Measurements from ENCODE around the gene RBM39. TPM values are rescaled to one million over a fixed set of nuclear protein-coding genes. Genes with fewer than 3 reads are reported as not detected.
"Not testable (repeated sequence)": the region's sequence is repeated elsewhere in the genome, so short reads cannot be mapped to it uniquely, and the experiment has no call there.

RBM39 gene
- total RNA-seq, 1 experiment from 2014 or later, result 517 TPM

GRCh38 chr20:35767683-35768481 is 25.8 kb upstream of the RBM39 start:
- Histone ChIP-seq H3K4me1 (peaks cover 23% of the 10 kb centered on the region), H3K27ac (no peak overlapping the region)
- no peak for DNase-seq

GRCh38 chr20:35766843-35767242 is 24.8 kb upstream of the RBM39 start:
- Histone ChIP-seq H3K4me3 (no peak overlapping the region), H3K36me3 (no peaks in the 10 kb centered on the region)
- no peak for DNase-seq

More at GRCh38 chr20:35767683-35768481, 25.8 kb upstream of the RBM39 start:
- no peaks in the 10 kb centered on the region for H3K9me3 ChIP-seq (replicated peaks)
- H3K27me3 ChIP-seq, result no peaks in the 10 kb centered on the region
- H3K36me3 ChIP-seq, result no peaks in the 10 kb centered on the region
- H3K4me3 ChIP-seq, result no peak overlapping the region

GRCh38 chr20:35764936-35765335 is 22.9 kb upstream of the RBM39 start:
- not testable (repeated sequence) for H3K9me3 ChIP-seq (replicated peaks); H3K27ac ChIP-seq; H3K4me3 ChIP-seq; H3K36me3 ChIP-seq; DNase-seq; H3K27me3 ChIP-seq
- peaks cover 15% of the 10 kb centered on the region for H3K4me1 ChIP-seq

More at GRCh38 chr20:35766843-35767242, 24.8 kb upstream of the RBM39 start:
- no peak overlapping the region for H3K27ac ChIP-seq
- no peaks in the 10 kb centered on the region for H3K27me3 ChIP-seq
- H3K4me1 ChIP-seq, result peaks cover 21% of the 10 kb centered on the region
- H3K9me3 ChIP-seq (replicated peaks), result no peaks in the 10 kb centered on the region

GRCh38 chr20:35762461-35762860 is 20.4 kb upstream of the RBM39 start:
- no peak overlapping the region for H3K27ac ChIP-seq
- peaks cover 7% of the 10 kb centered on the region; the same call in 1 of the 2 replicates for H3K4me1 ChIP-seq
- H3K9me3 ChIP-seq (replicated peaks), result no peaks in the 10 kb centered on the region
- no peak for DNase-seq
- H3K36me3 ChIP-seq, result no peaks in the 10 kb centered on the region
- no peaks in the 10 kb centered on the region for H3K27me3 ChIP-seq
- no peak overlapping the region for H3K4me3 ChIP-seq

- H3K4me3 ChIP-seq; H3K27me3 ChIP-seq; DNase-seq; H3K27ac ChIP-seq; H3K9me3 ChIP-seq (replicated peaks); H3K36me3 ChIP-seq: not testable (repeated sequence)
- peaks cover 14% of the 10 kb centered on the region; the same call in 1 of the 2 replicates for H3K4me1 ChIP-seq
Measured at GRCh38 chr20:35761548-35761947, 19.5 kb upstream of the RBM39 start.

- Histone ChIP-seq H3K27ac (peak overlapping the region; percentile 9; the same call in 1 of the 2 replicates), H3K4me1 (peaks cover 14% of the 10 kb centered on the region; the same call in 1 of the 2 replicates), H3K36me3 (no peaks in the 10 kb centered on the region), H3K27me3 (no peaks in the 10 kb centered on the region), H3K9me3 (replicated peaks) (no peaks in the 10 kb centered on the region), H3K4me3 (no peak overlapping the region)
- DNase-seq, result peak in 1 of 2 experiments; percentile 25
Measured at GRCh38 chr20:35757098-35757705, 15.1 kb upstream of the RBM39 start.

GRCh38 chr20:35756404-35756803 is 14.3 kb upstream of the RBM39 start:
- Histone ChIP-seq H3K36me3 (no peaks in the 10 kb centered on the region), H3K4me1 (peaks cover 14% of the 10 kb centered on the region; the same call in 1 of the 2 replicates), H3K9me3 (replicated peaks) (no peaks in the 10 kb centered on the region), H3K4me3 (no peak overlapping the region), H3K27ac (no peak overlapping the region), H3K27me3 (no peaks in the 10 kb centered on the region)
- DNase-seq, result no peak

GRCh38 chr20:35750611-35751010 is 8.6 kb upstream of the RBM39 start:
- Histone ChIP-seq H3K27me3 (no peaks in the 10 kb centered on the region), H3K4me3 (no peak overlapping the region), H3K9me3 (replicated peaks) (no peaks in the 10 kb centered on the region), H3K4me1 (no peaks in the 10 kb centered on the region), H3K36me3 (no peaks in the 10 kb centered on the region), H3K27ac (no peak overlapping the region)
- no peak for DNase-seq

GRCh38 chr20:35744492-35744841 is 2.4 kb upstream of the RBM39 start:
- Histone ChIP-seq H3K36me3 (peaks cover 23% of the 10 kb centered on the region), H3K4me1 (peaks cover 11% of the 10 kb centered on the region)
- not testable (repeated sequence) for DNase-seq; H3K9me3 ChIP-seq (replicated peaks); H3K27me3 ChIP-seq; H3K4me3 ChIP-seq; H3K27ac ChIP-seq

GRCh38 chr20:35743693-35744491 is 1.8 kb upstream of the RBM39 start:
- DNase-seq, result no peak
- peaks cover 29% of the 10 kb centered on the region for H3K36me3 ChIP-seq
- H3K27ac ChIP-seq, result peak overlapping the region; percentile 93; the same call in 1 of the 2 replicates
- no peaks in the 10 kb centered on the region for H3K9me3 ChIP-seq (replicated peaks)
- no peaks in the 10 kb centered on the region for H3K27me3 ChIP-seq
- peak overlapping the region; percentile 74 for H3K4me3 ChIP-seq
- peaks cover 11% of the 10 kb centered on the region for H3K4me1 ChIP-seq

GRCh38 chr20:35742741-35743523 is 872 bp upstream of the RBM39 start:
- Histone ChIP-seq H3K9me3 (replicated peaks) (no peaks in the 10 kb centered on the region), H3K4me3 (peak overlapping the region; percentile 74), H3K27ac (peak overlapping the region; percentile 93), H3K4me1 (peaks cover 14% of the 10 kb centered on the region), H3K27me3 (no peaks in the 10 kb centered on the region), H3K36me3 (peaks cover 38% of the 10 kb centered on the region)
- peak in 1 of 2 experiments; percentile 64 for DNase-seq

- H3K36me3 ChIP-seq, result peaks cover 72% of the 10 kb centered on the region
- no peaks in the 10 kb centered on the region; the same call in 1 of the 2 replicates for H3K27me3 ChIP-seq
- peaks cover 18% of the 10 kb centered on the region for H3K4me1 ChIP-seq
- H3K4me3 ChIP-seq, result peak overlapping the region; percentile 93
- no peak overlapping the region for H3K27ac ChIP-seq
- H3K9me3 ChIP-seq (replicated peaks), result no peaks in the 10 kb centered on the region
- DNase-seq, result no peak
Measured at GRCh38 chr20:35739294-35740163, 2.5 kb downstream of the RBM39 start.

GRCh38 chr20:35738410-35739179 is 3.5 kb downstream of the RBM39 start:
- peaks cover 82% of the 10 kb centered on the region for H3K36me3 ChIP-seq
- no peaks in the 10 kb centered on the region for H3K9me3 ChIP-seq (replicated peaks)
- no peak overlapping the region for H3K4me3 ChIP-seq
- H3K27ac ChIP-seq, result no peak overlapping the region
- H3K27me3 ChIP-seq, result no peaks in the 10 kb centered on the region; the same call in 1 of the 2 replicates
- peaks cover 16% of the 10 kb centered on the region for H3K4me1 ChIP-seq
- DNase-seq, result no peak

Data from SJCRH30 (cell line).